ENCODE data around the gene SEBOX.

DNA sequence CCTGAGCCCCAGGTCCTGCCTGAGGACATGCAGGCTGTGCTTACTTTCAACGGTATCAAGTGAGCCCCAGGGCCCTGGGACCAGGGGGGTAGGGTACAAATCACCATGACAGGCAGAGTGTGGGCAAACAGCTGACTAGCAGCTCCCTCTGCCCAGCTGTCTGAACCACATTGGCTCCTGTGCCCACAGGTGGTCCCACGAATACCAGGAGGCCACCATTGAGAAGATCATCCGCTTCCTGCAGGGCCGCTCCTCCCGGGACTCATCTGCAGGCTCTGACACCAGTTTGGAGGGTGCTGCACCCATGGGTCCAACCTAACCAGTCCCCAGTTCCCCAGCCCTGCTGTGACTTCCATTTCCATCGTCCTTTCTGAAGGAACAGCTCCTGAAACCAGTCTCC lies 31.0 kb upstream of the SEBOX start:
- no peak for TF ChIP-seq POLR2AphosphoS5 (IDR thresholded peaks at IDR 0.05)
- TF ChIP-seq EP300 (IDR thresholded peaks at IDR 0.05), result no peak
- no peak for TF ChIP-seq POLR2A (IDR thresholded peaks at IDR 0.05)
